Activated CD4-positive, alpha-beta T cell treated with anti-CD3 and anti-CD28 coated beads, Interleukin-2, Interleukin-6, amounts not matched to agents 100 ng/mL and 50 ng/mL, durations not matched to agents 16 hours and 8 hours (primary cell): ENCODE measurements around the gene CEP104.
"Not testable (repeated sequence)": the region's sequence is repeated elsewhere in the genome, so short reads cannot be mapped to it uniquely, and the experiment has no call there.

Experiments
- DNase-seq: peaks from one replicate; pipeline ENCODE4 v3.0.0-alpha.2; 2020

CEP104 gene

DNA sequence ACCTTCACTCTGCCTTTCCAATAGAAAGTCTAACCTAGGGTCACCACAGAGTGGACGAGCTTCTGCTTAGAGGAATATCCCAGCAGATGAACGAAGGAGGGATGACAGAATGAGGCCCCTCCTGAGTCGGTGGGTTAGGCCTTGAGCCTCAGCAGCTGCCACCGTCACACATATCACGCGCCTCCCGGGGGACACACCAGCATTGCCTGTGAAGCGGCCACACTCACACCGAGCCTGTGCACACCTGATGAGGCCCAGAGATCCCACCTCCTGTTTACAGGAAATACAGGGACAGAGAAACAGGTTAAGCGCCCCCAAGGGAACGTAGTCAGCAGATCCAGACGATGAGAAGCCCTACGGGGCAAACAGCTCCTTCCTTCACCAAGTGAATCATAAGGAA lies 35.6 kb downstream of the CEP104 start:
- DNase-seq = no peak

DNA sequence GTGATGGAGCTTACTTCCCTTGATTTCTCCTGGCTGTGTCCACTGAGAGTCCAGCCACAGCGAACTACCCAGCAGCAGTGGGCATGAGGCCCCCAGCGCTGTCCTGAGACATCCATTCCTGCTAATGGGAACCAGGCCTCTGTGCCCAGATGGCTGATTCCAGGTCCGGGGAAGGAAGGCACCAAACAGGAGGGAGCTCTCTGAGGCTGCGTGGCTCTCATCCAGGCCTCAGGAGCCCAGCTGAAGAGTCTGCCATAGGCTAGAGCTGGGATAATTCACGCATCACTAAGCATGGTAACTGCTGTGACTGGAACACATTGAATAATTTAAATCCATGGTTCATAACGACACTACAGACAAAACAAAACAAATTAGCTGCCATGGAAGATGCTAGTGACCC lies 36.0 kb downstream of the CEP104 start:
- no peak for DNase-seq

DNA sequence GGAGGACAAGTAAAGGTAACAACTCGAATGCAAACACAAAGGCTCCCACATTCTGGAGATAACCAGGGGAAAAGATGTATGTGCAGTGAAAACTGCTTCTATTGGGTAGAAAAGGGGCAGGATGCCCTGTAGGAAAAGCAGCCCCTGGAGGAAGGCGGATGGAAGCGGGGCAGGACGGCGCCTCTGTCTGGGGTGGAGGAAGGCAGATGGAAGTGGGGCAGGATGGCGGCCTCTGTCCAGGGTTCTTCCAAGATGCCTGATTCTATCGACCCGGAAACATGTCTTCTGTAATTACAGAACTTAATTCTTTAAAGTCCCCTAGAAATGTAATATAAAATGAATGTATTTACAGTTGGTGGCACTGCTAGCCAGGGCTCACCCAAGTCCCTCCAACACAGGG lies 36.7 kb downstream of the CEP104 start:
- no peak for DNase-seq

DNA sequence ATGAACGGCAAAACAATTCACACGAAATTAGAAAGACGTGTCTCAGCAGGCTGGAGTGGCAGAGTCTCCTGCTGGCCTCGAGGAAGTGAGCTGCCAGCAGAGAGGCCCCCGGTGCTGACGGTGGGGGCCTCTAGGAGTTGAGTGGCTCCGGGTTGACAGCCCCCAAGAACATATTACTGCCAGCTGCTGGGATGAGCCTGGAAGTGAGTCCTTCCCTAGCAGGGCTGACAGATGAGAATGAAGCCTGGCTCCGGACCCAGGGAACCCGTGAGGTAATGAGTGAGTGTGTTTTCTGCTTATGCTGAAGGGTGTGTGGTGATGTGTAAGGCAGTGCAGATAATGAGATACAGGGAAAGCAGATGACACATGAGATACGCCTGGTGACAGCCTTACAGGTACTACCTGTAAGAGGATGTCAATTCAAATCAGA lies 37.2 kb downstream of the CEP104 start:
- no peak for DNase-seq

DNA sequence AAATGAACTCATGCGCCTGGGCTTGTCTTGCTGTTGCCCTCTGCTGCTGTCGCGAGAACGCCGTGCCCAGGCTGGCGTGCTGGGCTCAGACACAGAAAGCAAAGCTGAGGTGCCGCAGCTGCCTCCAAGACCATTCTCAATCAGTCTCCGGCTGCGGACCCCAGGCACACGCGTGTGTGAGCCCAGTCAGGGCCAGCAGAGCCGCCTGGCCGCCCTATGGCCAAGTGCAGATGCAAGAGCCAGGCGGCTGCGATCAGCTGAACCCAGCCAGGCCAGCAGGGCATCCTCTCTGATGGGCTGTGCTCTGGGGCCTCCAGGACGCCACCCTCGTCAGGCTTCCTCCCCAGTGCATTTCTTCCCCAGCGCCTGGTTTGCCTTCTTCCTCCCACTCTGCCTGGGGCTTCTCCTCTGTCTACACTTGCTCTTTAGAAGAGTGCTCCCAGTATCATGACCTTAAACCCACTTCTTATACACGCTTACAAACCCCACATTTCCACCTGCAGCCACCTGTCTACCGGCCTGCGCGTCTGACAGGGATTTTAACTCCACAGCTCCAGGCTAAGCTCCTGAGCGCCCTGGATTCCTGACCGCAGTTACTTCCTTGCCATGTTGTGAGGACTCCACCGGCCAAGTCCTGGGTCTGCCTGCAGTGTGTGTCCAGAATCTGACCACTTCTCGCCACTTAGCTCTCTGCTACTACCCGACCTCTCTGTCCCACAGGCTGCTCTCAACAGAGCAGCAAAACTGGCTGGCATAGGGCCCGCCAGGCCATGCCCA lies 39.0 kb downstream of the CEP104 start:
- no peak for DNase-seq

DNA sequence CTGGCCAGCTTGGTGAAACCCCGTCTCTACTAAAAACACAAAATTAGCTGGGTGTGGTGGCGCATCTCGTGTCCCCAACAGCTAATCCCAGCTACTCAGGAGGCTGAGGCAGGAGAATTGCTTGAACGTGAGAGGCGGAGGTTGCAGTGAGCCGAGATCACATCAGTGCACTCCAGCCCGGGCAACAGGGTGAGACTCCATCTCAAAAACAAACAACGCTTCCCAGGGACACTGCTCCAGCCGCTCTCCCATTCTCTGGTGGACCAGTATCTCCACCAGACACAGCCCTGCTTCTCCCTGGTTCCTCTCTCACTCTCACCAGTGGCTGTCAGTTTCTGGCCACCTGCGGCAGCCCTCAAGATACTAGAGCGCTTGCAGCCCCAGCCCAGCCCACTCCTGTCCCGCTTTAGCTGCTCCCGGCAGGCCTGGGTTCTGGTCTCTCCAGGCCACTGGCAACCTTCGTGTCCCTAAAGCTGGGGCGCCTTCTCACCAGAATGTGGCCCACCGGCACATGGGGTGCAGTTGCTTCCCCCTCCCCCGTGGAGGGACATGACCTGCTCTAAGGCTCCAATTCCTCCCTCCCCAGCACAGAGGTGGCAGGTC lies 39.8 kb downstream of the CEP104 start:
- no peak for DNase-seq

DNA sequence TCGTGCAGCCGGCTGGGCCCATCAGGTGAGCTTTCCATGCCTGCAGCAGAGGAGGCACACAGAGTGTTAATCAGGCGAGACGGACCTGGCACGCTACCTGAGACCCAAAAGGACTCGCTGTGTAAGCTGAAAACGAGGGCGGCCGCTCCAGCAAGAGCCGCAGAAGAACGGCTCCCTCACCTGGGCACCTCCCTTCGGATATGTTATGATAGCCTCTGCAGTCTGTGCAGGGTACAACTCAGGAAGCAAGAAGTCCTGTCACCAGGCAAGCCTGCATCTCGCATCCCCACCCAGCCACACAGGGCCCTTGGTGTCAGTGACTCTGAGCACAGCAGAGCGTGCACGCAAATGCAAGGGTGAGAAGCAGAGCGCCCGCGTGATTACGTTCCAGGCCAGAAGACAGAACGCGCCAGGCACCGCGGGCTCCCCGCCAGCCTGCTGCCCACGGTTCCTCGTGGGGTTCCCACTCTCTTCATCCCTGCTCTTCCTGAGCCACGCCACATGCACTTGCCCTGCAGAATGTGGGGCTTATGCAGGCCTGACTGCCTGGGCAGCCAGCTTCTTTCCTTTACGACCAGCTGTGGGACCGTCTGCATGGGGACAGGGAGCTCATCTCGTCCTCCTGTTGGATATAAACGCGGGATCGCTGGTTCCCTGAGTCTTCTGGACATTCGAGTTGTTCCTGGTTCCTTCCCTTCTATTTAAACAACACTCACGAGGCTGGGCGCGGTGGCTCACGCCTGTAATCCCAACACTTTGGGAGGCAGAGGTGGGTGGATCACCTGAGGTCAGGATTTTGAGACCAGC lies 40.5 kb downstream of the CEP104 start:
- DNase-seq = no peak

DNA sequence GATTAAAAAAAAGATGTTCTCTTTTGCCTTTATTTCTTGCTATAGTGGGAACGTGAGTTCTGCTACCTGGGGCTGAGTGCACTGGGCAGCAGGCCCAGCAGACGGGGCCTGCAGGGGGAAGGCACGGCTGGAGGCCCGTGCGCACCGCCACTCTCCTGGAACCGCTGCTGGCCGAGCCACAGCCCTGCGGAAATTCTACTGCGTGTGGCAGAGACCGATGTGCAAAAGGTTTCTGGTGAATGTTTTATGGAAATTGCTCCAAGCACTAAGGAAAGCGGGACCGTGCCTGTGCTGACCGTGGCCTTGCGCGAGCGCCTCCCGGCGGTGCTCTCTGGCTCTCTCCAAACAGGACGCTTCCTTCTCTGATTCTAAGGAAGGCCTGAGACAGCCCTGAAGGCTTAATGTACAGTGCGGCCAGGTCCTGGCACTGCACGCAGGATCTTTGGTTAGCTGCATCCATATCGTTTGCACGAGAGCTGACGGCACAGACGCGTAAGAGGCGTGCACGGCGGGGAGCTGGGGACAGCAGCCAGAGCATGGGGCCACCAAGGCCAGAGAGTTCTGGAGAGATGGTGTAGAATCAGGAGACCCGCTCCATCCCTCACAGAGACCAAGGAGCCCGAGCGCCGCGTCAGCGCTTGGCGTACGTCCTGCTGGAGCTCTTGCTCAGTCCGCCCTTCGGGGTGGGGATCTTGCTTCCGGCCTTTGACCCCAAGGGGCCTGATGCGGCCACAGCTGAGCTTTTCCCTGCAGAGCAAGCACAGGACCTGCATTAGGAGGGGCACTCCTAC lies 42.0 kb downstream of the CEP104 start:
- DNase-seq = no peak

DNA sequence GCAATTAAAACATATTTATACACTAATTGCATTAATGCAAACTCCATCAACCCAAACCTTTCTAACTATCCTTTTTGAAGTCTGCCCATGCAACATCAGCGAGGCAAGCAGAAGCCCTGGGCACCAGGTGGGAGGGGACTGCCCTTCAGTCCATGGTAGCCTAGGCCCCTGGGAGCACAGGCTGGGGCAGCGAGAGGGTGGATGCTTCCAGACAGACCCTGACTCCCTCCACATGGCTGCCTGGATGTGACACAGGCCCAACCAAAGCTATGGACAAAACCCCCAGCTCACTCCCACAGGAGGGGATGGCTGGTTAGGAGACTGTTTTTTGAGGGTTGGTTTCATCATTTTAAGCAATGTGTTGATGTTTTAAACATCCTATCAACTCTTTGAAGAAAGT lies 42.9 kb downstream of the CEP104 start:
- DNase-seq = no peak

DNA sequence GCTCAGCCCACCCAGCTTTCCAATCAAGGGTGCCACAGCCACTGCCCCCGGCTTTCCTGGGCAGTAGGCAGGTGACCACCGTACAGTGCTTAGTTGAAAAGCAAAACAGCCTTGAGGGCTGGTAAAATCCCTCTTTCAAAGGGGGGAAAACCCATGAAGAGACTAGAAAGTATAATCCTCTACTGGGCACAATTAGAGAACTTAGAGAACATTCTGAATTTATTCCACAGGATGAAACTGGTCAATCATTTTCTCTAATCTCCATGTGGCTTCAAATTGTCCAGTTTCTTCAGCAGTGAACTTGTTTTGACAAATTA lies 45.5 kb downstream of the CEP104 start:
- DNase-seq = no peak

DNA sequence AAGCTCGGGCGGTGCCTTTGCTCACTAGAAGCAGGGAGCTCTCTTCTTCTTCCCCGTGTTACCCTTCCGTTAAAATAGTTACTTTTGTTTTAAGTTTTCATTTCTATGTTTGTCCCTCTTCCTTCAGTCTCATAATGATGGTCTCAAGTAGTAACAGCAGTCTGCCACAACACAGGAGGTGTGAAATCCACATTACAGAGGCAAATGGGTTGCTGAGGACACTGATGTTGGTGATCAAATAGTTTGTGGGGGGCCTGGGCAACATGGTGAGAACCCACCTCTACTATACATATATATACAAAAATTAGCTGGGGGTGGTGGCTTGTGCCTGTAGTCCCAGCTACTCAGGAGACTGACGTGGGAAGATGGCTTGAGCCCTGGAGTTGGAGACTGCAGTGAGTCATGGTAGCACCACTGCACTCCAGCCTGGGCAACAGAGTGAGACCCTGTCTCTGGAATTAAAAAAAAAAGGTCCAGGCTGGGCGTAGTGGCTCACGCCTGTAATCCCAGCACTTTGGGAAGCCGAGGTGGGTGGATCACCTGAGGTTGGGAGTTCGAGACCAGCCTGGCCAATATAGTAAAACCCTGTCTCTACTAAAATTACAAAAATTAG lies 46.8 kb downstream of the CEP104 start:
- not testable (repeated sequence) for DNase-seq

DNA sequence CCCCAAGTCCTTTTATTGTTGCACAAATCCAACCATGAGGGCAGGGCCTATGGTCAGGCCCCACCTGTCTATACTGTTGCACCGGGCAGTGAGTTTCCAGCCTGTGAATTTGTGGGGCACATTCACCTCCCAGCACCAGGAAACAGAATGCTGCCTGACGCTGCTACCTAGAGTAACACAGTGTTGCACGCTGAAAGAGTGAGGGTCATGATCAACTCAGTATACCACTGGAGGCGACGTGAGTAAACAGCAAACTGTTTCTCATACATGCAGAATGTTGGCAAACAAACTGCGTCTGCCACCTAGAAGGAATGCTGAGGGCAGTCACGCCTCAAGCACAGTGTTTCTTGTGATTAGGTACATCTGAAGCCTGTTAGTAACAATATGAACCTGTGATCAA lies 47.3 kb downstream of the CEP104 start:
- DNase-seq = no peak

DNA sequence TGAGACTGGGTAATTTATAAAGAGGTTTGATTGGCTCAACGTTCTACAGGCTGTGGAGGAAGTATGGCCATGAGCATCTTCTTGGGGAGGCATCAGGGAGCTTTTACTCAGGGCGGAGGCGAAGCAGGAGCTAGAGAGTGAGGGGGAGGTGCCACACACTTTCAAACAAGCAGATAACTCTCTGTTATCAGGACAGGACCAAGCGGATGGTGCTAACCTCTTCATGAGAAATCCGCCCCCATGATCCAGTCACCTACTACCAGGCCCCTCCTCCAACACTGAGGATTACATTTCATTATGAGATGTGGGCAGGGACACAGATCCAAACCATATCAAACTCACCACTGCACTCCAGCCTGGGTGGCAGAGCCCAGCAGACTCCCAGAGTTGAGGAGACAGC lies 49.2 kb downstream of the CEP104 start:
- DNase-seq = no peak

DNA sequence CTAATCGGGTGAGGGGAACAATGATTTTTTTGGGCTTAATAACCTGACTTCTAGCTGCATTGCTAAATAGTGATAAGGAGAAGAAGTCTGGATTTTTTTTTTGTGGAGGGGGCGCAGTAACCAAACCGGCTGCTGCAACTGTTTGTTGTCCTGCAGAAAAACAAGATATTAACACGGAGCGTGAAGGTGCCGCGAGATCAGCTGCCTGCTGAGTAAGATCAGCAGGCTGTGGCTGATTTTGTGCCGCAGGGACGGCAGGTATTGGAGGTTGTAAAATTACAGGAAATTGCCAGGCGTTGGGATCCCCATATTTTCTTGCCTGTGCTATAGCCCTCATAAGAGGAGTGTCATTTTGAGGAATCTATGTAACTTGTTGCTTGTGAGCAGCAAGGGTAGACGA lies 52.0 kb downstream of the CEP104 start:
- no peak for DNase-seq

DNA sequence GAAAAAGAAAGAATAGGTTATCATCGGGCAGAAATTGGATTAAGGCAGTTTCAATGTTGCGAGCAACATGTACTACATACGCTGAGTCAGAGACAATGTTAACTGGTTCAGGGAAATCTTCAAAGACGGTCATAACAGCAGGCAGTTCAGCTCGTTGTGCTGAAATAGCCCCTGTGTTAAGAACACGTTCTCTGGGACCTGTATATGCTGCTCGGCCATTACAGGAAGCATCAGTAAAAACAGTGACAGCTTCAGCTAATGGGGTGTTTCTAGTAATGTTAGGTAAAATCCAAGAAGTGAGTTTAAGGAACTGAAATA lies 52.4 kb downstream of the CEP104 start:
- not testable (repeated sequence) for DNase-seq

DNA sequence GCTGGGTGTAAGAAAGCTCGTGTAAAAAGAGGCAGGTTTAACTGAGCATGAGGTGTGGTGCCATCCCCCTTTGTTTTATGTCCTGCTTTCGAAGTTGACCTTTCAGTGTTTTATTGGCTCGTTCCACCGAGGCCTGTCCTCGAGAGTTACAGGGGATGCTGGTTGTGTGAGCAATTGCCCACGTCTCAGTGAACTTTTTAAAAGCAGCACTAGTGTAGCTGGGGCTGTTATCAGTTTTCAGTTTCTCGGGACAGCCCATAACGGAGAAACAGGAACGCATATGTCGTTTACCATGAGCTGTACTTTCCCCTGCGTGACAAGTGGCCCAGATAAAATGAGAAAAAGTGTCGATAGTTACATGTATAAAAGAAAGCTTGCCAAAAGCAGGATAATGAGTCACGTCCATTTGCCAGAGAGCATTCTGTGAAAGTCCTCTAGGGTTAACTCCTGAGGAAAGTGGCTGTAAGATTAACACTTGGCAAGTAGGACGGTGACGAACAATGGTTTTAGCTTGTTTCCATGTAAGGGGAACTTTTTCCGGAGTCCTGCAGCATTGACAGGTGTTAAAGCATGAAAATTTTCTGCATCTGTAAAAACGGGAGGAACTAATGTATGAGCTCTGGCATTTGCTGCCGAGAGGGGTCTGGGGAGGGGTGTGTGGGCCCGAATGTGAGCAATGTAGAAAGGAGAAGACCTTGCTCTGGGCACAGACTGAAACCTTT lies 52.9 kb downstream of the CEP104 start:
- no peak for DNase-seq

DNA sequence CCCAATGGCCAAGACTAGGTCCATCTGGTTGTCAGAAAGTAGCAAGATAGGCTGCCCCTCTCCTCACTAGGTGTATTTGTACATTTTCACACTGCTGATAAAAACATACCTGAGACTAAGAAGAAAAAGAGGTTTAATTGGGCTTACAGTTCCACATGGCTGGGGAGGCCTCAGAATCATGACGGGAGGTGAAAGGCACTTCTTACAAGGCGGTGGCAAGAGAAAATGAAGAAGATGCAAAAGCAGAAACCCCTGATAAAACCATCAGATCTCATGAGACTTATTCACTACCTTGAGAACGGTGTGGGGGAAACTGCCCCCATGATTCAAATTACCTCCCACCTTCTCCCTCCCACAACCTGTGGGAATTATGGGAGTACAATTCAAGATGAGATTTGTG lies 56.2 kb downstream of the CEP104 start:
- not testable (repeated sequence) for DNase-seq

DNA sequence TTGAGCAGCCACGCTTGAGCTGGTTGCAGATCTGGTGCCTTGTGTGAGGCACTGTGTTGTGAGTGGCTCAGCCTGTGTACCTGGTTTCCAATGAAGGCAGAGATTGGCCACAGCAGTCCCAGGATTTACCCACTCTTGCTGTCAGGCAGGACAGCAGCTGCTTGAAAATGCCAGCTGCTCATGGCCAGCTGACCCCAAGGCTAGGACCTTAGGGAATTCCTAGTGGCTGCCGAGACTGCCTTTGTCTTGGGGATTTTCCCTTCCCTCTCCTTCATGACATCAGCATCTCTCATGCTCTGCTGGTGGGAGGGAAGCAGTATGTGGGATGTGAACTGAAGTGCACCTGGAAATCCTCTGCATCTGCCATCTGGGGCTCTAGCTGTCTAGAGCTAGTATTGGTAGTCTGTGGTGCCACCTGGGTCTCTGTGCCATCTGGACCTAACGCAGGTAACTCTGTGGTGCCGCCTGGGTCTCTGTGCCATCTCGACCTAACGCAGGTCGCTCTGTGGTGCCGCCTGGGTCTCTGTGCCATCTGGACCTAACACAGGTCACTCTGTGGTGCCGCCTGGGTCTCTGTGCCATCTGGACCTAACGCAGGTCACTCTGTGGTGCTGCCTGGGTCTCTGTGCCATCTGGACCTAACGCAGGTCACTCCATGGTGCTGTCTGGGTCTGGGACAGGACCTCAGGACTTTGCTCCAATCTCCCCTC lies 56.9 kb downstream of the CEP104 start:
- no peak for DNase-seq

DNA sequence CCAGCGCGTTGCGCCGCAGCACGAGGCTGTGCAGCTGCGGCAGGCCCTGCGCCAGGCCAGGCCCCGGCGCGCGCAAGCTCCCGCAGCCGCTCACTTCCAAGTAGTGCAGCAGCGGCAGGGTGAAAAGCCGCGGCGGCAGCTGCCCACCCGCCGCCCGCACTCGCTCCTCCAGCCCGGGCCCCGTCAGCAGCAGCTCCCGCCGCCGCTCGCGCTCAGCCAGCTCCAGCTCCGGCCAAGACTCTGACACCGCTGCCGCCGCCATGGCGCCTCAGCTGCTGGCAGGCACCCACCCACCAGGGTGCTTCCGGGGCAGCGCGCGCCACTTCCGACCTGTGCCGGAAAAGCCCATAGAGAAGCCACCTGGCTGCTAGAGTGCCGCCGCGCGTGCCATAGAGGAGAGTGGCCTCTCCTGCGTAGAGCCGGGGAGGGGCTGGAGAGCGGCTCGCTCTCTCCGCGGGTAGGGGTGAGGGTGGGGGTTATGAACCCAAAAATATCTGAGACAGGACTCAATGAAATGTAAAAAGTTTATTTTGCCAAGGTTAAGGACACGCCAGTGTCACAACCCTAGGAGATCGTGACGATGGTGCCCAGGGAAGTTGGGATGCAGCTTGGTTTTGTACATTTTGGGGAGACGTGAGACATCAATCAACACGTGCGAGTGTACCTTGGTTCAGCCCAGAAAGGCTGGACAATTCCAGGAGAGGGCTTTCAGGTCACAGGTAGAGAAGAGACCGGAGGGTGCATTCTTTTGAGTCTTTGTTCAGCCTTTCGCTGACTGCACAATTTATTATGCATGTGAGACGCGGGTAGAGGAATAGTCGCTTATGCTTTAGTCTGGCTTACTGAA lies 60.6 kb downstream of the CEP104 start, which contains the start of gene LRRC47:
LRRC47 (minus strand) TSS at position 284 of the 847 bp plus-strand sequence; CDS start at position 262, 22 bp downstream.
- DNase-seq = peak; percentile 97

DNA sequence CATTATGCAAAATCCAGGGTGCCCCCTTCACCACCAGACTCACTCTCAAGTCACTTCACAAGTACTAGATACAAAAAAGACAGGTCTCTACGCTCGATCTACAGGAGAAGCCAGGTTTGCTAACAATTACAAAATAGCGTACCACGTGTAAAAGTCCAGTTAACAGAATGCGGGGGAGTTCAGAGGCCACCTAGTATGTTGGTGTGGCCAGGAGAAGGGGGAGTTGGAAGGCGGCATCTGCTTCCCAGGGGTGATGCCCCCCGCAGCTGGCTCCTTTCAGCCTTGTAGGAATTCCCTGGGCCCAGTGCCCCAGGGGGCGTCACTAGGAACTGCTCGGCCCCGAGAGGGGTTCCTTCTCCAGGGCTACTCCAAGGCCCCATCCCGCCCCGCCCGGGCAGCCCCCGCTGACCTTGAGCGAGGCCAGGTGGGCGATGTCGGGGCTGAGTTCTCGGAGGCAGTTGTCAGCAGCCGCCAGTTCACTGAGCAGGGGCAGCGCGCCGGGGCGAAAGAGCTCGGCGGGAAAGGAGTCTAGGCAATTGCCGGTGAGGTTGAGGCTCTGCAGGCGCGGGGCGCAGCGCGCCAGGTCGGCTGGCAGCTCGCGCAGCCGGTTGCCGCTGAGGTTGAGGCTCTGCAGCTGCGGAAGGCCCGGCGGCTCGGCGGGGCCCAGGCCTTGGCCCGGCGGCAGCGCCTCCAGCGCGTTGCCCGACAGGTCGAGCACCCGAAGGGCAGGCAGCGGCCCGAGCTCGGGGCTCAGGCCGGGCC lies 61.4 kb downstream of the CEP104 start:
- DNase-seq = peak; percentile 20
